GM20431 (cell line): ENCODE data around the gene SLC17A9.
"Not testable (repeated sequence)": the region's sequence is repeated elsewhere in the genome, so short reads cannot be mapped to it uniquely, and the experiment has no call there.

Experiments used
- in situ Hi-C: fragments of 300-500 bp; cut with MseI, MboI; formaldehyde crosslinking; loops from one replicate; pipeline ENCODE4 v1.15.0; 2020; ENCODE audit warnings: low sequenced_read_pairs; ENCODE audit not compliant: unreplicated experiment

SLC17A9 gene

GRCh38 chr20:62918831-62919230 is 33.7 kb upstream of the SLC17A9 start:
- in situ Hi-C loops, result no loop called here

GRCh38 chr20:62920039-62920645 is 32.4 kb upstream of the SLC17A9 start:
- in situ Hi-C loops, result no loop called here

- in situ Hi-C loops, result no loop called here
Measured at GRCh38 chr20:62921119-62921687, 31.3 kb upstream of the SLC17A9 start.

- in situ Hi-C loops, result no loop called here
Measured at GRCh38 chr20:62922451-62922921, 30.0 kb upstream of the SLC17A9 start.

- in situ Hi-C loops, result not testable (repeated sequence)
Measured at GRCh38 chr20:62923059-62923668, 29.3 kb upstream of the SLC17A9 start.

GRCh38 chr20:62923669-62924441 is 28.7 kb upstream of the SLC17A9 start:
- in situ Hi-C loops, result no loop called here

GRCh38 chr20:62924442-62925075 is 27.9 kb upstream of the SLC17A9 start:
- in situ Hi-C loops, result no loop called here

GRCh38 chr20:62925076-62925419 is 27.5 kb upstream of the SLC17A9 start:
- in situ Hi-C loops, result no loop called here

- in situ Hi-C loops, result no loop called here
Measured at GRCh38 chr20:62925420-62926228, 26.9 kb upstream of the SLC17A9 start.

GRCh38 chr20:62926229-62927127 is 26.0 kb upstream of the SLC17A9 start, which contains the start of gene DIDO1:
Gene DIDO1, minus strand, starts transcription at chr20:62926505.
- in situ Hi-C loops, result no loop called here

GRCh38 chr20:62927128-62927705 is 25.3 kb upstream of the SLC17A9 start:
- in situ Hi-C loops, result no loop called here

- in situ Hi-C loops, result no loop called here
Measured at GRCh38 chr20:62928246-62928939, 24.1 kb upstream of the SLC17A9 start.

- in situ Hi-C loops, result no loop called here
Measured at GRCh38 chr20:62929051-62929538, 23.4 kb upstream of the SLC17A9 start.

GRCh38 chr20:62931464-62931863 is 21.0 kb upstream of the SLC17A9 start:
- in situ Hi-C loops, result no loop called here

- in situ Hi-C loops, result no loop called here
Measured at GRCh38 chr20:62933966-62934365, 18.5 kb upstream of the SLC17A9 start.

GRCh38 chr20:62935204-62935967 is 17.1 kb upstream of the SLC17A9 start:
- in situ Hi-C loops, result no loop called here
